GM06990 (cell line): Measurements from ENCODE around the gene NDUFC1.
"Not testable (repeated sequence)": the region's sequence is repeated elsewhere in the genome, so short reads cannot be mapped to it uniquely, and the experiment has no call there.

Experiments
- DNase-seq: peaks from one replicate; pipeline ENCODE4 v3.0.0-alpha.2; 2011; ENCODE audit not compliant: insufficient read length; ENCODE audit errors: extremely low read depth
- H3K27me3 ChIP-seq: replicated peaks from 2 replicates; pipeline ENCODE4 v1.6.0; 2011; ENCODE audit warnings: low read length; ENCODE audit not compliant: control insufficient read depth, insufficient read depth
- H3K36me3 ChIP-seq: 2 replicates; pipeline ENCODE4 v1.5.1; 2011; ENCODE audit warnings: low read length; ENCODE audit not compliant: control insufficient read depth, insufficient read depth
- H3K4me3 ChIP-seq: replicated peaks from 2 replicates; pipeline ENCODE4 v1.5.1; 2011; ENCODE audit warnings: low read depth, mild to moderate bottlenecking, control low read depth, low read length
- CTCF ChIP-seq: IDR thresholded peaks from 2 replicates; pipeline ENCODE4 v1.5.1; 2011; ENCODE audit warnings: low read length, control low read depth, mild to moderate bottlenecking, inconsistent platforms; ENCODE audit not compliant: insufficient read depth, poor library complexity, severe bottlenecking

NDUFC1 gene

GRCh38 chr4:139329665-139330200 is 27.5 kb upstream of the NDUFC1 start:
- H3K36me3 ChIP-seq = peaks cover 2% of the 10 kb centered on the region; the same call in 1 of the 2 replicates
- no peak overlapping the region for H3K4me3 ChIP-seq
- H3K27me3 ChIP-seq = no peaks in the 10 kb centered on the region
- TF ChIP-seq CTCF = no peak
- no peak for DNase-seq

GRCh38 chr4:139324620-139325019 is 22.3 kb upstream of the NDUFC1 start:
- no peak for DNase-seq
- no peaks in the 10 kb centered on the region for H3K27me3 ChIP-seq
- H3K36me3 ChIP-seq = peaks cover 2% of the 10 kb centered on the region
- no peak for TF ChIP-seq CTCF
- no peak overlapping the region for H3K4me3 ChIP-seq

GRCh38 chr4:139322541-139322940 is 20.3 kb upstream of the NDUFC1 start:
- not testable (repeated sequence) for H3K27me3 ChIP-seq, DNase-seq, H3K36me3 ChIP-seq, H3K4me3 ChIP-seq

GRCh38 chr4:139322070-139322469 is 19.8 kb upstream of the NDUFC1 start:
- H3K27me3 ChIP-seq, H3K36me3 ChIP-seq, DNase-seq, H3K4me3 ChIP-seq: not testable (repeated sequence)

- H3K27me3 ChIP-seq = no peaks in the 10 kb centered on the region
- no peak for DNase-seq
- H3K36me3 ChIP-seq = no peaks in the 10 kb centered on the region; the same call in 1 of the 2 replicates
- no peak for TF ChIP-seq CTCF
- no peak overlapping the region for H3K4me3 ChIP-seq
These were observed 17.3 kb upstream of the NDUFC1 start for GRCh38 chr4:139319571-139319970.

- TF ChIP-seq CTCF = no peak
- Histone ChIP-seq H3K27me3 (no peaks in the 10 kb centered on the region), H3K36me3 (no peaks in the 10 kb centered on the region; the same call in 1 of the 2 replicates), H3K4me3 (no peak overlapping the region)
- DNase-seq = no peak
These were observed 15.4 kb upstream of the NDUFC1 start for GRCh38 chr4:139317635-139318034.

GRCh38 chr4:139316733-139317132 is 14.5 kb upstream of the NDUFC1 start:
- TF ChIP-seq CTCF = no peak
- H3K36me3 ChIP-seq = no peaks in the 10 kb centered on the region; the same call in 1 of the 2 replicates

More at GRCh38 chr4:139316733-139317132, 14.5 kb upstream of the NDUFC1 start:
- no peak for DNase-seq
- Histone ChIP-seq H3K4me3 (no peak overlapping the region), H3K27me3 (no peaks in the 10 kb centered on the region)
